ENCODE results near the gene HCN2. TPM values are rescaled to one million over a fixed set of nuclear protein-coding genes. Genes with fewer than 3 reads are reported as not detected.

Gene HCN2
- total RNA-seq, 1 experiment from 2014 or later: 0.04 TPM

DNA sequence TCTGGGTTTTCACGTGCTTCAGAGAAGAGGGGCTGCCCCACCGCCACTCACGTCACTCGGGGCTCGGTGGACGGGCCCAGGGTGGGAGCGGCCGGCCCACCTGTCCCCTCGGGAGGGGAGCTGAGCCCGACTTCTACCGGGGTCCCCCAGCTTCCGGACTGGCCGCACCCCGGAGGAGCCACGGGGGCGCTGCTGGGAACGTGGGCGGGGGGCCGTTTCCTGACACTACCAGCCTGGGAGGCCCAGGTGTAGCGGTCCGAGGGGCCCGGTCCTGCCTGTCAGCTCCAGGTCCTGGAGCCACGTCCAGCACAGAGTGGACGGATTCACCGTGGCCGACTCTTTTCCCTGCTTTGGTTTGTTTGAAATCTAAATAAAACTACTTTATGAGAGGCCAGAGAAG lies 48.0 kb upstream of the HCN2 start:
- no peak overlapping the region for H3K4me2 ChIP-seq (ENCODE audit: low read length)
- H3K9me3 ChIP-seq (ENCODE audit: low read length): no peaks in the 10 kb centered on the region
- H3F3A ChIP-seq (ENCODE audit: low read length, unreplicated experiment): no peaks in the 10 kb centered on the region
- H3K27me3 ChIP-seq (ENCODE audit: low read length): no peaks in the 10 kb centered on the region
- no peaks in the 10 kb centered on the region for H3K79me2 ChIP-seq (ENCODE audit: low read length)
- H3K36me3 ChIP-seq (ENCODE audit: low read depth, low read length): 0 out of 2 replicates have a peak, but pooled peaks cover 5% of the 10 kb centered on the region
- ChIA-PET POLR2A (ENCODE audit: unreplicated experiment) (no interaction called here), CTCF (no interaction called here)
- no peaks in the 10 kb centered on the region for H3K9me2 ChIP-seq (replicated peaks; ENCODE audit: low read length)
- no peak overlapping the region for H3K9ac ChIP-seq (ENCODE audit: low read length)
- intact Hi-C loops (cut with micrococcal nuclease): no loop called here
- TF ChIP-seq EZH2phosphoT487 (IDR thresholded peaks at IDR 0.05; ENCODE audit: borderline replicate concordance, low read length): no peak
- TF ChIP-seq EZH2 (IDR thresholded peaks at IDR 0.05; ENCODE audit: low read length, unreplicated experiment): no peak
- TF ChIP-seq, protein P1, sequence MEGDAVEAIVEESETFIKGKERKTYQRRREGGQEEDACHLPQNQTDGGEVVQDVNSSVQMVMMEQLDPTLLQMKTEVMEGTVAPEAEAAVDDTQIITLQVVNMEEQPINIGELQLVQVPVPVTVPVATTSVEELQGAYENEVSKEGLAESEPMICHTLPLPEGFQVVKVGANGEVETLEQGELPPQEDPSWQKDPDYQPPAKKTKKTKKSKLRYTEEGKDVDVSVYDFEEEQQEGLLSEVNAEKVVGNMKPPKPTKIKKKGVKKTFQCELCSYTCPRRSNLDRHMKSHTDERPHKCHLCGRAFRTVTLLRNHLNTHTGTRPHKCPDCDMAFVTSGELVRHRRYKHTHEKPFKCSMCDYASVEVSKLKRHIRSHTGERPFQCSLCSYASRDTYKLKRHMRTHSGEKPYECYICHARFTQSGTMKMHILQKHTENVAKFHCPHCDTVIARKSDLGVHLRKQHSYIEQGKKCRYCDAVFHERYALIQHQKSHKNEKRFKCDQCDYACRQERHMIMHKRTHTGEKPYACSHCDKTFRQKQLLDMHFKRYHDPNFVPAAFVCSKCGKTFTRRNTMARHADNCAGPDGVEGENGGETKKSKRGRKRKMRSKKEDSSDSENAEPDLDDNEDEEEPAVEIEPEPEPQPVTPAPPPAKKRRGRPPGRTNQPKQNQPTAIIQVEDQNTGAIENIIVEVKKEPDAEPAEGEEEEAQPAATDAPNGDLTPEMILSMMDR (conservative IDR thresholded peaks at IDR 0.05; ENCODE audit: low read depth, low read length): no peak
- no peak overlapping the region for H3K4me3 ChIP-seq (ENCODE audit: low read length)
- H3K27ac ChIP-seq (ENCODE audit: low read length): no peak overlapping the region
- H2AFZ ChIP-seq (ENCODE audit: low read length): no peak overlapping the region
- ATAC-seq (no peak), DNase-seq (no peak)
- no peaks in the 10 kb centered on the region for H3K4me1 ChIP-seq (ENCODE audit: insufficient read depth, low read length)
- H4K20me1 ChIP-seq (ENCODE audit: low read length): no peaks in the 10 kb centered on the region
- no TSS peak for BruUV-seq (replicated peaks)

DNA sequence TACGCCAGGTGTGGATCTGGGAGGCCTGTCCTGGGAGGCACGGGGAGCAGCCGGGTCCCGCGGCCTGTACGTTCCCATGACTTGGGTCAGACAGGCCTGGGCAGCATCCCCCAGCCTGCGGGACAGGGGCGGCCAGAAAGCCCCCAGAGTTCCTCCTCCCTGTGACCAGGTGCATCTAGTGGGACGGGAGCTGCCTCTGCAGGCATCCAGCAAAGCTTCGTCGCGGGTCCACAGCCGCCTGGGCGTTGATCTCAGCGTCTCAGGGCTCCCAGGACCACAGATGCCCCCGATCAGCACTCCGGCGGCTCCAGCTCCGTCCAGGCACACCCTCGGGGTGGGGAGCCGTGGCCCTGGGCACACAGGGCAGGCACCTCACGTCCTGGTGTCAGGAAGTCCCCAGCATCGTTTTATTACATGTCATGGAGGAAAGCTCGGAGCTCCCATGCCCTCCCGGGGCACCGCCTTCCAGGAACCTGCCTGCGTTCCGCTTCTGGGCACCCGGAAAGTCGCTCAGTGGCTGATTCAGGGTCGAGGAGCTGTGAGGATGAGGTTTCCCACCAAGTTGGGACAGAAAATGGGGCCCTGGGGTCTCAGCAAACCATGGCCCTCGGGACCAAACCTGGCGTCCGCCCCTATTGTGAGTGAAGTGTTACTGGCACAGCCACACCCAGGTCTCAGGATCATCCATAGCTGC lies 47.4 kb upstream of the HCN2 start:
- no TSS peak for BruUV-seq (replicated peaks)
- no peak overlapping the region for H2AFZ ChIP-seq (ENCODE audit: low read length)
- TF ChIP-seq EZH2 (IDR thresholded peaks at IDR 0.05; ENCODE audit: low read length, unreplicated experiment) (no peak), EZH2phosphoT487 (IDR thresholded peaks at IDR 0.05; ENCODE audit: borderline replicate concordance, low read length) (no peak)
- TF ChIP-seq, protein P1 (conservative IDR thresholded peaks at IDR 0.05; ENCODE audit: low read depth, low read length): no peak

GRCh38 chr19:543910-544608 lies 45.6 kb upstream of the HCN2 start, which contains the start of gene GZMM:
GZMM (plus strand) TSS chr19:544053; CDS start chr19:544072, 19 bp downstream.
- DNase-seq (no peak), ATAC-seq (no peak)
- Histone ChIP-seq H2AFZ (ENCODE audit: low read length) (no peak within 1 kb of the TSS), H3K36me3 (ENCODE audit: low read depth, low read length) (no peaks in the 10 kb centered on the region), H3K9ac (ENCODE audit: low read length) (no peak within 1 kb of the TSS), H3K27ac (ENCODE audit: low read length) (no peak within 1 kb of the TSS), H4K20me1 (ENCODE audit: low read length) (no peaks in the 10 kb centered on the region), H3K79me2 (ENCODE audit: low read length) (no peaks in the 10 kb centered on the region), H3K4me1 (ENCODE audit: insufficient read depth, low read length) (no peaks in the 10 kb centered on the region), H3K4me3 (ENCODE audit: low read length) (no peak within 1 kb of the TSS), H3K4me2 (ENCODE audit: low read length) (no peak within 1 kb of the TSS), H3F3A (ENCODE audit: low read length, unreplicated experiment) (no peaks in the 10 kb centered on the region), H3K27me3 (ENCODE audit: low read length) (no peaks in the 10 kb centered on the region), H3K9me2 (replicated peaks; ENCODE audit: low read length) (no peaks in the 10 kb centered on the region), H3K9me3 (ENCODE audit: low read length) (no peaks in the 10 kb centered on the region)
- intact Hi-C loops (cut with micrococcal nuclease): no loop called here
- TSS peak; percentile 15 for BruUV-seq (replicated peaks)
- ChIA-PET POLR2A (ENCODE audit: unreplicated experiment) (no interaction called here), CTCF (no interaction called here)
- no peak for TF ChIP-seq EZH2phosphoT487 (IDR thresholded peaks at IDR 0.05; ENCODE audit: borderline replicate concordance, low read length)
- TF ChIP-seq, protein P1 (conservative IDR thresholded peaks at IDR 0.05; ENCODE audit: low read depth, low read length): no peak
- no peak for TF ChIP-seq EZH2 (IDR thresholded peaks at IDR 0.05; ENCODE audit: low read length, unreplicated experiment)

More for the DNA sequence above, 47.4 kb upstream of the HCN2 start:
- H3K27ac ChIP-seq (ENCODE audit: low read length): no peak overlapping the region
- DNase-seq (no peak), ATAC-seq (no peak)
- H3K79me2 ChIP-seq (ENCODE audit: low read length): no peaks in the 10 kb centered on the region
- POLR2A ChIA-PET (ENCODE audit: unreplicated experiment): no interaction called here
- no peaks in the 10 kb centered on the region for H3F3A ChIP-seq (ENCODE audit: low read length, unreplicated experiment)
- no peaks in the 10 kb centered on the region for H3K9me3 ChIP-seq (ENCODE audit: low read length)
- no peak overlapping the region for H3K9ac ChIP-seq (ENCODE audit: low read length)
- no peak overlapping the region for H3K4me2 ChIP-seq (ENCODE audit: low read length)
- no peaks in the 10 kb centered on the region for H3K36me3 ChIP-seq (ENCODE audit: low read depth, low read length)
- CTCF ChIA-PET: no interaction called here
- no peak overlapping the region for H3K4me3 ChIP-seq (ENCODE audit: low read length)
- H3K27me3 ChIP-seq (ENCODE audit: low read length): no peaks in the 10 kb centered on the region
- H3K4me1 ChIP-seq (ENCODE audit: insufficient read depth, low read length): no peaks in the 10 kb centered on the region
- H3K9me2 ChIP-seq (replicated peaks; ENCODE audit: low read length): no peaks in the 10 kb centered on the region
- intact Hi-C loops (cut with micrococcal nuclease): no loop called here
- no peaks in the 10 kb centered on the region for H4K20me1 ChIP-seq (ENCODE audit: low read length)
